Mesenchymal stem cell (in vitro differentiated cells and primary cell): ENCODE measurements around the gene S100A7A.

Experiments
- DNase-seq: peaks from one replicate; pipeline ENCODE4 v3.0.0-alpha.2; 2013
- H2AFZ ChIP-seq: one replicate; pipeline ENCODE4 v1.6.1; 2013; ENCODE audit warnings: low read depth, mild to moderate bottlenecking, control low read depth, inconsistent platforms, low read length, moderate library complexity
- H2AK5ac ChIP-seq: 2 replicates; pipeline ENCODE4 v1.6.1; 2013; ENCODE audit warnings: low read length, moderate library complexity, mild to moderate bottlenecking, inconsistent platforms; ENCODE audit not compliant: severe bottlenecking
- H2BK120ac ChIP-seq: one replicate; pipeline ENCODE4 v1.6.1; 2013; ENCODE audit warnings: low read depth, mild to moderate bottlenecking, inconsistent platforms, low read length, moderate library complexity
- H2BK12ac ChIP-seq, 2 experiments: one replicate each; pipeline ENCODE4 v1.6.1; 2013; ENCODE audit warnings: inconsistent platforms in 2 of 2, low read length in 2 of 2, mild to moderate bottlenecking in 2 of 2, moderate library complexity in 2 of 2, control low read depth in 1 of 2
- H2BK15ac ChIP-seq: one replicate; pipeline ENCODE4 v1.6.1; 2013; ENCODE audit warnings: mild to moderate bottlenecking, low read depth, inconsistent platforms; ENCODE audit not compliant: poor library complexity, severe bottlenecking
- H2BK5ac ChIP-seq: 2 replicates; pipeline ENCODE4 v1.6.1; 2013; ENCODE audit warnings: low read depth, mild to moderate bottlenecking, low read length, control low read depth, inconsistent platforms; ENCODE audit not compliant: poor library complexity, severe bottlenecking
- H3K14ac ChIP-seq, 2 experiments: one replicate each; pipeline ENCODE4 v1.6.1; 2013; ENCODE audit warnings: inconsistent platforms in 2 of 2, low read length in 2 of 2, control low read depth in 1 of 2, mild to moderate bottlenecking in 1 of 2, moderate library complexity in 1 of 2
- H3K18ac ChIP-seq, 2 experiments: one replicate each; pipeline ENCODE4 v1.6.1; 2013; ENCODE audit warnings: inconsistent platforms in 2 of 2, low read length in 2 of 2, control low read depth in 1 of 2, low read depth in 1 of 2, mild to moderate bottlenecking in 1 of 2
- H3K23ac ChIP-seq, 2 experiments: one replicate each; pipeline ENCODE4 v1.6.1; 2013; ENCODE audit warnings: inconsistent platforms in 2 of 2, low read length in 2 of 2, mild to moderate bottlenecking in 2 of 2, moderate library complexity in 2 of 2, control low read depth in 1 of 2
- H3K27ac ChIP-seq: 2 replicates; pipeline ENCODE4 v1.5.1; 2013; ENCODE audit warnings: mild to moderate bottlenecking, moderate library complexity, low read length, control low read depth, inconsistent platforms; ENCODE audit not compliant: poor library complexity, severe bottlenecking
- H3K27me3 ChIP-seq, 2 experiments: 2 replicates each; pipeline versions ENCODE4 v1.6.1 to v1.7.0; 2013; ENCODE audit warnings: low read length in 2 of 2, mild to moderate bottlenecking in 2 of 2, moderate library complexity in 2 of 2, control low read depth in 1 of 2, inconsistent platforms in 1 of 2; ENCODE audit not compliant: control insufficient read depth in 1 of 2, insufficient read depth in 1 of 2
- H3K36me3 ChIP-seq, 2 experiments: 2 replicates each; pipeline versions ENCODE4 v1.6.1 to v1.7.0; 2013; ENCODE audit warnings: low read length in 2 of 2, control low read depth in 1 of 2, inconsistent platforms in 1 of 2, low read depth in 1 of 2, mild to moderate bottlenecking in 1 of 2; ENCODE audit not compliant: insufficient read depth in 2 of 2, control insufficient read depth in 1 of 2
- H3K4ac ChIP-seq, 2 experiments: one replicate each; pipeline ENCODE4 v1.6.1; 2013; ENCODE audit warnings: inconsistent platforms in 2 of 2, low read length in 2 of 2, mild to moderate bottlenecking in 2 of 2, moderate library complexity in 2 of 2, control low read depth in 1 of 2, low read depth in 1 of 2
- H3K4me1 ChIP-seq: 2 replicates; pipeline ENCODE4 v1.6.1; 2013; ENCODE audit warnings: low read depth, low read length, control low read depth; ENCODE audit not compliant: control insufficient read depth, insufficient read depth
- H3K4me2 ChIP-seq: 2 replicates; pipeline ENCODE4 v1.6.1; 2013; ENCODE audit warnings: low read length, mild to moderate bottlenecking, inconsistent platforms; ENCODE audit not compliant: poor library complexity, severe bottlenecking
- H3K4me3 ChIP-seq, 2 experiments: 2 replicates each; pipeline versions ENCODE4 v1.5.1 to v1.7.0; 2013; ENCODE audit warnings: low read length in 2 of 2, mild to moderate bottlenecking in 2 of 2, control low read depth in 1 of 2, low read depth in 1 of 2; ENCODE audit not compliant: insufficient read depth in 1 of 2
- H3K79me1 ChIP-seq: replicated peaks from 2 replicates; pipeline ENCODE4 v1.6.1; 2013; ENCODE audit warnings: mild to moderate bottlenecking, control low read depth, low read length, inconsistent platforms; ENCODE audit not compliant: poor library complexity, severe bottlenecking
- H3K9ac ChIP-seq: 2 replicates; pipeline ENCODE4 v1.7.0; 2013; ENCODE audit warnings: mild to moderate bottlenecking, low read length, moderate library complexity
- H3K9me3 ChIP-seq: 2 replicates; pipeline ENCODE4 v1.7.0; 2013; ENCODE audit warnings: mild to moderate bottlenecking, low read length; ENCODE audit not compliant: control insufficient read depth
- H4K8ac ChIP-seq: one replicate; pipeline ENCODE4 v1.6.1; 2013; ENCODE audit warnings: inconsistent platforms, mild to moderate bottlenecking, low read length, moderate library complexity
- H4K91ac ChIP-seq: one replicate; pipeline ENCODE4 v1.6.1; 2013; ENCODE audit warnings: mild to moderate bottlenecking, low read length, inconsistent platforms
- WGBS: methylation state at CpG from one replicate; pipeline ENCODE4 v1.1.7; 2013; ENCODE audit warnings: mixed read lengths; 5-methylcytosine and 5-hydroxymethylcytosine counted together

Gene S100A7A

GRCh38 chr1:153394391-153394790 lies 21.9 kb upstream of the S100A7A start:
- Histone ChIP-seq H3K9ac (no peak overlapping the region), H3K14ac (no peak overlapping the region), H2BK15ac (no peak overlapping the region), H4K91ac (no peak overlapping the region), H3K4ac (no peak overlapping the region), H2AFZ (no peak overlapping the region), H3K23ac (no peak overlapping the region), H3K4me1 (no peaks in the 10 kb centered on the region), H2AK5ac (no peak overlapping the region), H3K4me3 (no peak overlapping the region), H3K27ac (no peak overlapping the region), H3K27me3 (peaks cover 13 to 89% of the 10 kb centered on the region in 2 experiments), H3K79me1 (no peaks in the 10 kb centered on the region), H2BK120ac (no peak overlapping the region), H2BK5ac (no peak overlapping the region), H3K18ac (no peak overlapping the region), H4K8ac (no peak overlapping the region), H3K9me3 (no peaks in the 10 kb centered on the region), H3K4me2 (no peak overlapping the region), H2BK12ac (no peak overlapping the region), H3K36me3 (no peaks in the 10 kb centered on the region)
- 84% methylated on average over 5 of the region's 5 CpGs for WGBS
- no peak for DNase-seq

GRCh38 chr1:153395136-153395685 lies 21.1 kb upstream of the S100A7A start:
- H3K23ac ChIP-seq: no peak overlapping the region

GRCh38 chr1:153395776-153396175 lies 20.5 kb upstream of the S100A7A start:
- no peak overlapping the region for H3K4me3 ChIP-seq
- no peaks in the 10 kb centered on the region for H3K4me1 ChIP-seq
- H3K4ac ChIP-seq: no peak overlapping the region
- no peaks in the 10 kb centered on the region for H3K36me3 ChIP-seq
- no peak overlapping the region for H4K8ac ChIP-seq
- no peak overlapping the region for H2BK120ac ChIP-seq
- H3K18ac ChIP-seq: no peak overlapping the region
- H4K91ac ChIP-seq: no peak overlapping the region
- no peak overlapping the region for H2AFZ ChIP-seq
- H3K23ac ChIP-seq: no peak overlapping the region
- no peaks in the 10 kb centered on the region for H3K79me1 ChIP-seq
- H3K27ac ChIP-seq: no peak overlapping the region
- no peak overlapping the region for H3K9ac ChIP-seq
- no peak overlapping the region for H2BK15ac ChIP-seq
- H3K4me2 ChIP-seq: no peak overlapping the region
- no peaks in the 10 kb centered on the region for H3K9me3 ChIP-seq
- DNase-seq: no peak
- H2BK12ac ChIP-seq: no peak overlapping the region
- no peak overlapping the region for H2BK5ac ChIP-seq
- no peak overlapping the region for H3K14ac ChIP-seq
- H2AK5ac ChIP-seq: no peak overlapping the region
- H3K27me3 ChIP-seq: peaks cover 15 to 83% of the 10 kb centered on the region in 2 experiments
- 77% methylated on average over 6 of the region's 6 CpGs for WGBS

More at GRCh38 chr1:153395136-153395685, 21.1 kb upstream of the S100A7A start:
- no peaks in the 10 kb centered on the region for H3K4me1 ChIP-seq
- no peak overlapping the region for H2BK15ac ChIP-seq
- H2BK120ac ChIP-seq: no peak overlapping the region
- H3K9me3 ChIP-seq: no peaks in the 10 kb centered on the region
- H3K27ac ChIP-seq: no peak overlapping the region
- no peak overlapping the region for H3K14ac ChIP-seq
- H2BK5ac ChIP-seq: no peak overlapping the region
- no peak overlapping the region for H2AFZ ChIP-seq
- no peak overlapping the region for H2BK12ac ChIP-seq
- H3K4me2 ChIP-seq: no peak overlapping the region
- H3K9ac ChIP-seq: no peak overlapping the region
- H2AK5ac ChIP-seq: no peak overlapping the region
- no peak for DNase-seq
- 70% methylated on average over 7 of the region's 7 CpGs for WGBS
- no peaks in the 10 kb centered on the region for H3K36me3 ChIP-seq
- no peaks in the 10 kb centered on the region for H3K79me1 ChIP-seq
- no peak overlapping the region for H3K18ac ChIP-seq
- no peak overlapping the region for H3K4me3 ChIP-seq
- H3K4ac ChIP-seq: no peak overlapping the region
- peaks cover 17 to 88% of the 10 kb centered on the region in 2 experiments for H3K27me3 ChIP-seq
- no peak overlapping the region for H4K91ac ChIP-seq
- no peak overlapping the region for H4K8ac ChIP-seq

- WGBS: 66% methylated on average over 6 of the region's 6 CpGs
- Histone ChIP-seq H3K14ac (no peak overlapping the region), H3K18ac (no peak overlapping the region), H2AK5ac (no peak overlapping the region), H3K4ac (no peak overlapping the region), H2BK15ac (no peak overlapping the region), H3K36me3 (no peaks in the 10 kb centered on the region), H2BK120ac (no peak overlapping the region), H3K4me1 (no peaks in the 10 kb centered on the region), H3K79me1 (no peaks in the 10 kb centered on the region), H4K8ac (no peak overlapping the region), H3K27me3 (peaks cover 14 to 82% of the 10 kb centered on the region in 2 experiments), H4K91ac (no peak overlapping the region), H3K4me2 (no peak overlapping the region), H3K23ac (no peak overlapping the region), H2BK12ac (no peak overlapping the region), H3K27ac (no peak overlapping the region), H3K9ac (no peak overlapping the region), H2AFZ (no peak overlapping the region), H3K9me3 (no peaks in the 10 kb centered on the region), H3K4me3 (no peak overlapping the region), H2BK5ac (no peak overlapping the region)
- DNase-seq: no peak
Observed at GRCh38 chr1:153396461-153396860, 19.9 kb upstream of the S100A7A start.
